GM19193 (cell line): ENCODE measurements around the gene EDC4.

Source experiments
- POLR2A ChIP-seq: IDR thresholded peaks from 4 replicates; pipeline ENCODE4 v1.6.1; 2011; ENCODE audit not compliant: insufficient read depth, insufficient read length; ENCODE audit errors: extremely low read depth

The EDC4 gene

GRCh38 chr16:67902831-67903230, 30.0 kb downstream of the EDC4 start:
- TF ChIP-seq POLR2A, result no peak

- TF ChIP-seq POLR2A, result no peak
Observed at GRCh38 chr16:67907397-67908180, 34.7 kb downstream of the EDC4 start.

DNA sequence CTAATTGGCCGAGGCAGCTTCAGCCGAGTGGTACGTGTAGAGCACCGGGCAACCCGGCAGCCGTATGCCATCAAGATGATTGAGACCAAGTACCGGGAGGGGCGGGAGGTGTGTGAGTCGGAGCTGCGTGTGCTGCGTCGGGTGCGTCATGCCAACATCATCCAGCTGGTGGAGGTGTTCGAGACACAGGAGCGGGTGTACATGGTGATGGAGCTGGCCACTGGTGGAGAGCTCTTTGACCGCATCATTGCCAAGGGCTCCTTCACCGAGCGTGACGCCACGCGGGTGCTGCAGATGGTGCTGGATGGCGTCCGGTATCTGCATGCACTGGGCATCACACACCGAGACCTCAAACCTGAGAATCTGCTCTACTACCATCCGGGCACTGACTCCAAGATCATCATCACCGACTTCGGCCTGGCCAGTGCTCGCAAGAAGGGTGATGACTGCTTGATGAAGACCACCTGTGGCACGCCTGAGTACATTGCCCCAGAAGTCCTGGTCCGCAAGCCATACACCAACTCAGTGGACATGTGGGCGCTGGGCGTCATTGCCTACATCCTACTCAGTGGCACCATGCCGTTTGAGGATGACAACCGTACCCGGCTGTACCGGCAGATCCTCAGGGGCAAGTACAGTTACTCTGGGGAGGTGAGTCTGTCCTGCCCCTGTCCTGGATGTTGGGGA, 36.3 kb downstream of the EDC4 start:
- TF ChIP-seq POLR2A, result no peak

DNA sequence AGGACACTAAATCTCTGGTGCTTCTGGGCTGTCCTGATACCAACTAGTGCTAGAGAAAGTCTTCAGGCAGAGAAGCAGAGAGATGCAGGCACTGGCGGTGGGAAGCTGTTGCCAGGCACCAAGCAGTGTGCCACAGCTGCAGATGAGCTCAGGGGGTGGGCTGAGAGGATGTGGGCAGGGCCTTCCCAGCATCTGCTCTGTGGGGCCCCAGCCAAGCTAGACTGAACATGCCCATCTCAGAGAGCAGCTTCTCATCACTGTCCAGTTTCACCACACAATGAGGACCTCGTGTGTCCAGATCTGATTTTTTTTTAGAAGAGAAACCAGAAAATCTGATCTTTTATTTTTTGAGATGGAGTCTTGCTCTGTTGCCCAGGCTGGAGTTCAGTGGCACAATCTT, 37.3 kb downstream of the EDC4 start:
- TF ChIP-seq POLR2A, result no peak

DNA sequence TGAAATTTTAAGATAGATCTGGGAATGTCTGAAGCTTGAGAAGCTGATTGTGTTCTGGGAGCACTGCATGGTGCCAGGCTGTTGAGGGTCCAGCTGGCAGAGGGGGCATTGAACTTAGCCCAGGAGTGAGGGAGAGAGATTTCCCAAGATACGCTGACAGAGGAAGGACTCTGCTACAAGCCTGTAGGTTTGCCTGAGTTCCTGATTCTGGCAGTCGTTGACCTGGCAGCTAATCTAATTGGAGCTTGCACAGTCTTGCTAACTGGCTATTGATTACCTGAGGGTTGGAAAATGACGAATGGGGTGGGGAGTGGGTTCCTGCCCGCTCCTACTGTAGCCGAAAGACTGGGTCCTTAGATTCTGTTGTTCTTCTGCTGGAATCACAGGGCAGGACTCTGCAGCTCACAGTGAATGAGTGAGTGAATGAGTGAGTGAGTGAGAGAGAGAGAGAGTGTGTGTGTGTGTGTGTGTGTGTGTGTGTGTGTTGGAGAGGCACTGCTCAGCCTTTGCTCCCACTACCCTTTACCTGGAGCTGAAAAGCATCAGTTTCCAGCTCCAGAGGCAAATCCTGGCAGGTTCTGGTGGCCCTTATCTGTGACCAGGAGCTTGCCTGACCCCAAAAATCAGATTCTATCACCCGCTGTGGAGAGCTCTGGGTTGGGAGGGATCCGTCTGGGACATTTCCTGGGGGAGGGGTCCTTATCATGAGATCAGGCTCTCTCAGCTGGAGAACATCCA, 42.1 kb downstream of the EDC4 start:
- TF ChIP-seq POLR2A, result no peak

DNA sequence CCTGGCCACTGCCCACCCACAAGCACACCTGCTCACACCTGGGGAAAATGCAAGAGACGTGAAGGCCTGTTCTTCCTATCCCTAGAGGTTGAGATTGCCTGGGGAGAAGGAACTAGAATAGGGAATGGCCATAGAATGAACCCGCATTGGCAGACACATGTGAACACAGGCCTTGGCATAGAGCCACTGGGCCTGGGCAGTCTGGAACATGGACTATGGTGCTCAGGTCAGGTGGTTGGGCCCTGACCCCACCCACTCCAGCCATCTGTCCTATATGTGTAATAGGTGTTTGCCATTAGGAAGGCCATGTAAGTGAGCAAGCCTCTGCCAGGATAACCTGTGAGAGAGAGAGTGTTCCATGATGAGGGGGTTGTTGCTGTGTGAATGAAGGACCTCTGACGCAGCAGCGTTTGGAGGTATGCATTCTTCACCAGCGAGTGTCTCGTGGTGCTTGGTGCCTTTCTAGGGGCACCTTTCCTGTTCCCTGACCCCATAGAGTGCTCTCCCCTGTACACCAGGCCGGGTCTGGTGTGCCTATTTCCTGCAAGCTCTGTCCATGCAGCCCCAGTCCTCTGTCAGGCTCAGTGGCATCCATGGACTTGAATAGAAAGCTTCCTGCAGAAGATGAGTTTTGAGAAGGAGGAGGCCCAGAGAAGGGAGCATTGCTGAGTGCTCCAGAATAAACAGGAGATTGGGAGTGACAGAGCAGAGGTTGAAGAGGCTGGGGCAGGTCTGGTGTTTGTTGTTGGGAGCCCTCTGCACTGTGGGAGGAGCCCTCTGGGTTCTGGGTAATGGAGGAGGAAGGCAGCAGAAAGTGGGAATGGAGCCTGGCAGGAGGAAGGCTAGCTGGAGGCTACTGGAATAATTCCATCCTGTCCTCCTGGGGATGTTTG, 43.2 kb downstream of the EDC4 start:
- no peak for TF ChIP-seq POLR2A

- no peak for TF ChIP-seq POLR2A
Observed at GRCh38 chr16:67917140-67917851, 44.4 kb downstream of the EDC4 start.

- TF ChIP-seq POLR2A, result no peak
Observed at GRCh38 chr16:67917852-67918236, 45.0 kb downstream of the EDC4 start.

DNA sequence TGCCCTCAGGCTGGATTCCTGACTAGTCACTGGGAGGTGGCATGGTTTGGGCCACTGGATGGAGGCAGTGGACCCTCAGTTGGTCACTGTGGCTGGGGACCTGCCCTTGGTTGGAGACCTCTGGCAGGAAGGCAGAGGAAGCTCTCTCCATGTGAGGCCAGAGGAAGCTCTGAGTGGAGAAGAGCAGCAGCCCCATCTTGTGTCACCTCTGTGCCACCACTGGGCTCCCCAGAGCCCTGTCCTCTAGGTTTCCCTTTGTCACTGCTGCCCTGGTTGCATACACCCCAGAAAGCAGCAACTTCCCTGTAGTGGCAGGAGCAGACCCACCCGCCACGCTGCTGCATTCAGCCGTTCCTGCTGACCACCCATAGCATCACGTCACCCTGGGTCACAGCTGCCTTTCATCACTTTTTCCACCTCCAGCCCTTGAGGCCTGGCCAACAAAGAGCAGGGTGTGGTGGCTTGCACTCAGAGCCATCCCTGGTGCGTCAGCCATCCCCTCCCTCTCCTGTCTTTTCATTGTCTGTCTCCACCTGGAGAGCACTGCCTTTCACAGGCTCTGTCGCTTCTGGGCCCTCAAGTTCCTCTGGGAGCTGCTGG, 46.9 kb downstream of the EDC4 start:
- no peak for TF ChIP-seq POLR2A

DNA sequence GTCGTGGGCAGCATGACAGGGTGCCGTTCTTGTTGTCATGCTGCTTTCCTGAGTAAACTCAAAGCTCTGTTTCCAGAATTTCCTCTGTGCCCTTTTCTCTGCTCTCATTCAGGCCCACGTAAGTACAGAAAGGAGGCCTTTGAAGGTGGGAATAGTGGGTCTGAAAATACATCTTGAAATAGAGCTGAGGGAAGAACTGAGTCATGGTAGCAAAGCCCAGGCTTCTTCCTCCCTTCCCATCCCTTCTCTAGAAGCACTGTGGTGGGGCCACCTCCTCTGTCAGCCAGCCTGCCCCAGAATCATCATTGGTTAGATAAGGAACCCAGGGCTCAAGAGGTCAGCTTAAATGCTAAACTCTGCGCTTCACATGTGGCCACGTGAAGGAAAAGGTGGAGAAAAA, 49.4 kb downstream of the EDC4 start:
- TF ChIP-seq POLR2A, result no peak

DNA sequence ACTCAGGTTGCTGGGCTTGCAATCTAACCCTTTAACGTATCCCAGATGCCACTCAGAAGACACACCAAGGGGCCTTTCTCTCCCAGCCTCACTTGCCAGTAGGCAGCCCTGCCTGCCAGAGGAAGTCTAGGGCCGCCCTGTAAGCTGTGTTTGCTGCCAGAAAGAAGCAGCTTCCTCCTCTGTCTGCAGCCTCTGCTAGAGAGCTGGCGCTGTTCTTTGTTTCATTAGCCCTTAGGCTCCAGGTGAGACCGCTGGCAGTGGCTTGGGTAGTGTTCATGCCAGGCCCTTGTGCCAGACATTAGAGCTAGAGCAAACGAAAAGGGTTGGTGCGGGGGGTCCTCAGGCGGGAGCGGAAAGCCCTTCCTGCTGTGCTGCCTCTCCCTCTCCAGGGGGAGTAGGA, 49.9 kb downstream of the EDC4 start:
- TF ChIP-seq POLR2A, result no peak

- no peak for TF ChIP-seq POLR2A
Observed at GRCh38 chr16:67923414-67924116, 50.7 kb downstream of the EDC4 start.
